A549 (cell line): ENCODE measurements around the gene KRTDAP. TPM values are rescaled to one million over a fixed set of nuclear protein-coding genes. Genes with fewer than 3 reads are reported as not detected.

Experiments
- ATAC-seq, 2 experiments: fragments of 200-7000 bp in 1 of 2; fragments of >200 bp in 1 of 2; cut with Nextera tagmentation in 1 of 2; cut with Tn5 transposase in 1 of 2; 3 replicates each; pipeline versions ENCODE4 v1.8.0 to v1.9.1; 2018 to 2020; ENCODE audit warnings: mild to moderate bottlenecking in 1 of 2, moderate library complexity in 1 of 2
- CTCF ChIA-PET: fragments of 300-600 bp; sonication (Branson Sonifier 250); formaldehyde crosslinking; extraction: SDS; loops from one replicate; lab custom pipeline; 2021; ENCODE audit warnings: antibody characterized with exemption, inconsistent platforms; lab: Yijun Ruan, JAX
- POLR2A ChIA-PET: fragments of 350-600 bp; formaldehyde crosslinking; extraction: SDS; loops from one replicate; lab custom pipeline; 2021; ENCODE audit warnings: antibody characterized with exemption, inconsistent platforms; lab: Yijun Ruan, JAX
- DNase-seq, 2 experiments: peaks; one replicate each; pipeline versions ENCODE4 v3.0.0 to v3.0.0-alpha.2; 2011 to 2016; ENCODE audit warnings: low read depth in 1 of 2, low spot score in 1 of 2
- FAIRE-seq: peaks from 2 replicates; lab custom pipeline; 2011; peaks lifted over from hg19 to GRCh38; lab: Jason Lieb, UNC
- H3K27ac ChIP-seq, 2 experiments: fragments of >200 bp; sonication (Bioruptor Twin); formaldehyde crosslinking; 3 replicates each; pipeline ENCODE4 v1.5.1; 2016 to 2017
- H3K4me1 ChIP-seq: fragments of >200 bp; sonication (Bioruptor Twin); formaldehyde crosslinking; 3 replicates; pipeline ENCODE4 v1.6.1; 2016
- H3K4me2 ChIP-seq: fragments of >200 bp; sonication (Bioruptor Twin); formaldehyde crosslinking; 3 replicates; pipeline ENCODE4 v1.6.1; 2016
- H3K4me3 ChIP-seq: fragments of >200 bp; sonication (Bioruptor Twin); formaldehyde crosslinking; 3 replicates; pipeline ENCODE4 v1.5.1; 2016
- H3K9me3 ChIP-seq: fragments of >200 bp; sonication (Bioruptor Twin); formaldehyde crosslinking; 3 replicates; pipeline ENCODE4 v1.6.1; 2016
- BHLHE40 ChIP-seq: IDR thresholded peaks from 2 replicates; pipeline ENCODE4 v1.6.1; 2012; ENCODE audit warnings: low read depth, low read length, inconsistent platforms
- CHD2 ChIP-seq: fragments of 150-350 bp; IDR thresholded peaks from 2 replicates; pipeline ENCODE4 v1.6.1; 2014; ENCODE audit warnings: low read length; ENCODE audit not compliant: partially characterized antibody
- CHD4 ChIP-seq: fragments of 200-600 bp; sonication (generic); IDR thresholded peaks from 2 replicates; pipeline ENCODE4 v1.6.1; 2016; ENCODE audit warnings: antibody characterized with exemption, mild to moderate bottlenecking, borderline replicate concordance
- EHMT2 ChIP-seq: fragments of 200-600 bp; sonication (generic); IDR thresholded peaks from 2 replicates; pipeline ENCODE4 v1.6.1; 2016; ENCODE audit warnings: antibody characterized with exemption, low read depth, mild to moderate bottlenecking, moderate library complexity
- EP300 ChIP-seq, 2 experiments: fragments of >200 bp; sonication (Bioruptor Twin); formaldehyde crosslinking; IDR thresholded peaks; 2 replicates in 1 of 2; 3 replicates in 1 of 2; pipeline ENCODE4 v1.6.1; 2016 to 2017
- FOSB ChIP-seq: fragments of 250-450 bp; sonication (Bioruptor Pico); IDR thresholded peaks from 2 replicates; pipeline ENCODE4 v1.5.0; 2020; ENCODE audit warnings: mild to moderate bottlenecking, moderate library complexity
- FOSL2 ChIP-seq, 2 experiments: fragments of 450-650 bp in 1 of 2; fragments of >200 bp in 1 of 2; sonication (Bioruptor Twin) in 1 of 2; formaldehyde crosslinking; IDR thresholded peaks; 2 replicates each; pipeline versions ENCODE4 v1.5.0 to v1.6.1; 2016 to 2020; ENCODE audit warnings: mild to moderate bottlenecking in 1 of 2, moderate library complexity in 1 of 2
- HDAC2 ChIP-seq: fragments of 200-600 bp; sonication (generic); IDR thresholded peaks from 2 replicates; pipeline ENCODE4 v1.6.1; 2016
- HOXB13 ChIP-seq: fragments of 250-450 bp; sonication (Bioruptor Pico); IDR thresholded peaks from 2 replicates; pipeline ENCODE4 v1.5.0; 2020; ENCODE audit warnings: low read depth, mild to moderate bottlenecking, moderate library complexity
- JUN ChIP-seq, 2 experiments: fragments of >200 bp; sonication (Bioruptor Twin); formaldehyde crosslinking; IDR thresholded peaks; 2 replicates in 1 of 2; 3 replicates in 1 of 2; pipeline ENCODE4 v1.6.1; 2016 to 2017
- KDM5A ChIP-seq: fragments of 200-600 bp; sonication (generic); IDR thresholded peaks from 2 replicates; pipeline ENCODE4 v1.6.1; 2016; ENCODE audit warnings: antibody characterized with exemption, mild to moderate bottlenecking
- MYC ChIP-seq: IDR thresholded peaks from 2 replicates; pipeline ENCODE4 v1.6.1; 2012; ENCODE audit warnings: mild to moderate bottlenecking, inconsistent platforms, low read length, improper control_type of control experiment, borderline replicate concordance
- POLR2AphosphoS2 ChIP-seq: conservative IDR thresholded peaks from 2 replicates; pipeline ENCODE4 v1.6.1; 2012; ENCODE audit warnings: low read length, improper control_type of control experiment, inconsistent platforms
- RARB ChIP-seq: fragments of 250-450 bp; sonication (Bioruptor Pico); IDR thresholded peaks from 2 replicates; pipeline ENCODE4 v1.8.0; 2021; ENCODE audit warnings: mild to moderate bottlenecking, moderate library complexity
- ZC3H11A ChIP-seq: fragments of 450-650 bp; IDR thresholded peaks from 2 replicates; pipeline ENCODE4 v1.6.1; 2014; ENCODE audit warnings: antibody characterized with exemption, mild to moderate bottlenecking
- ZNF302 ChIP-seq: fragments of 250-450 bp; sonication (Bioruptor Pico); IDR thresholded peaks from 2 replicates; pipeline ENCODE4 v1.9.0; 2021; ENCODE audit warnings: inconsistent platforms, mild to moderate bottlenecking, moderate library complexity
- WGBS: methylation state at CpG from one replicate; pipeline ENCODE4 v1.1.6; 2017; ENCODE audit errors: missing lambda C conversion rate; 5-methylcytosine and 5-hydroxymethylcytosine counted together
- polyA plus RNA-seq, 4 experiments: library from polyadenylated mRNA; depleted of rRNA in 3 of 4; stranded (reverse); fragments of >200 nt; fragmentation: RNase III in 1 of 4; extraction: RNeasy Plus Mini Kit Qiagen cat#74134 plus additional on column Dnase treatment in 1 of 4; gene quantifications; 2 replicates in 3 of 4; 3 replicates in 1 of 4; pipeline ENCODE4 v1.2.3, GENCODE V29; 2011 to 2017
- TF ChIP-seq, protein P1 (sequence below): fragments of >200 bp; sonication (Bioruptor Twin); formaldehyde crosslinking; IDR thresholded peaks from 2 replicates; pipeline ENCODE4 v1.6.1; 2016
- TF ChIP-seq, protein P2 (sequence below): fragments of >200 bp; sonication (Bioruptor Twin); formaldehyde crosslinking; IDR thresholded peaks from 3 replicates; pipeline ENCODE4 v1.5.1; 2016
- TF ChIP-seq, protein P3 (sequence below): fragments of 250-450 bp; sonication (Bioruptor Pico); IDR thresholded peaks from 2 replicates; pipeline ENCODE4 v1.5.0; 2021; ENCODE audit warnings: mild to moderate bottlenecking, moderate library complexity, borderline replicate concordance
- TF ChIP-seq, protein P4 (sequence below): IDR thresholded peaks from 2 replicates; pipeline ENCODE4 v1.6.1; 2012

The KRTDAP gene
- polyA plus RNA-seq, 2 of the 4 experiments (the other 2 are of a cell fraction): not detected

DNA sequence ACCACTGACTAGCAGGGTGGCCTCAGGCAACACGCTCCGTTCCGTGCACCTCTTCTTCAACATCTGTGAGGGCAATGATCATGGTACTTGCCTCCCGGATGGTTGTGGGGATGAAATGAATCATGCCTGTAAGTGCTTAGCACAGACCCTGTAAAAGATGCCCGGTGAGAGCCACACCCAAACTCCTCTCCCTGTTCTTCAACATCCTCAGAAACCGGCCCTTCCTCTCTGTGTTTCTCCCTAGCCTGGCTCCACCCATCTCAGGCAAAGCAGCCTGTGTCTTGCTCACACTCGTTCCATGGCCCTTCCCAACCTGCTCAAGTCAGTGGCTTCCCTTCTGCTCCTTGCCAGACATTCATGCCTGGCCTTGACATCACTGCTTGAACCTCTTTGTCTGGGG, 29.0 kb upstream of the KRTDAP start:
- DNase-seq (peak in 1 of 2 experiments; percentile 42), ATAC-seq (peak in 1 of 2 experiments; percentile 48; a peak in 3 of 6 replicates), FAIRE-seq (peak; percentile 70)
- no peak overlapping the region for H3K4me3 ChIP-seq
- TF ChIP-seq CHD2: no peak
- TF ChIP-seq, protein P1, sequence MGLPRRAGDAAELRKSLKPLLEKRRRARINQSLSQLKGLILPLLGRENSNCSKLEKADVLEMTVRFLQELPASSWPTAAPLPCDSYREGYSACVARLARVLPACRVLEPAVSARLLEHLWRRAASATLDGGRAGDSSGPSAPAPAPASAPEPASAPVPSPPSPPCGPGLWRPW: no peak
- no peak for TF ChIP-seq POLR2AphosphoS2
- TF ChIP-seq, protein P2, sequence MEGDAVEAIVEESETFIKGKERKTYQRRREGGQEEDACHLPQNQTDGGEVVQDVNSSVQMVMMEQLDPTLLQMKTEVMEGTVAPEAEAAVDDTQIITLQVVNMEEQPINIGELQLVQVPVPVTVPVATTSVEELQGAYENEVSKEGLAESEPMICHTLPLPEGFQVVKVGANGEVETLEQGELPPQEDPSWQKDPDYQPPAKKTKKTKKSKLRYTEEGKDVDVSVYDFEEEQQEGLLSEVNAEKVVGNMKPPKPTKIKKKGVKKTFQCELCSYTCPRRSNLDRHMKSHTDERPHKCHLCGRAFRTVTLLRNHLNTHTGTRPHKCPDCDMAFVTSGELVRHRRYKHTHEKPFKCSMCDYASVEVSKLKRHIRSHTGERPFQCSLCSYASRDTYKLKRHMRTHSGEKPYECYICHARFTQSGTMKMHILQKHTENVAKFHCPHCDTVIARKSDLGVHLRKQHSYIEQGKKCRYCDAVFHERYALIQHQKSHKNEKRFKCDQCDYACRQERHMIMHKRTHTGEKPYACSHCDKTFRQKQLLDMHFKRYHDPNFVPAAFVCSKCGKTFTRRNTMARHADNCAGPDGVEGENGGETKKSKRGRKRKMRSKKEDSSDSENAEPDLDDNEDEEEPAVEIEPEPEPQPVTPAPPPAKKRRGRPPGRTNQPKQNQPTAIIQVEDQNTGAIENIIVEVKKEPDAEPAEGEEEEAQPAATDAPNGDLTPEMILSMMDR: no peak
- TF ChIP-seq, protein P3, sequence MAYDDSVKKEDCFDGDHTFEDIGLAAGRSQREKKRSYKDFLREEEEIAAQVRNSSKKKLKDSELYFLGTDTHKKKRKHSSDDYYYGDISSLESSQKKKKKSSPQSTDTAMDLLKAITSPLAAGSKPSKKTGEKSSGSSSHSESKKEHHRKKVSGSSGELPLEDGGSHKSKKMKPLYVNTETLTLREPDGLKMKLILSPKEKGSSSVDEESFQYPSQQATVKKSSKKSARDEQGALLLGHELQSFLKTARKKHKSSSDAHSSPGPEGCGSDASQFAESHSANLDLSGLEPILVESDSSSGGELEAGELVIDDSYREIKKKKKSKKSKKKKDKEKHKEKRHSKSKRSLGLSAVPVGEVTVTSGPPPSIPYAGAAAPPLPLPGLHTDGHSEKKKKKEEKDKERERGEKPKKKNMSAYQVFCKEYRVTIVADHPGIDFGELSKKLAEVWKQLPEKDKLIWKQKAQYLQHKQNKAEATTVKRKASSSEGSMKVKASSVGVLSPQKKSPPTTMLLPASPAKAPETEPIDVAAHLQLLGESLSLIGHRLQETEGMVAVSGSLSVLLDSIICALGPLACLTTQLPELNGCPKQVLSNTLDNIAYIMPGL: no peak
- no peak for TF ChIP-seq EHMT2
- no peak for TF ChIP-seq ZC3H11A
- TF ChIP-seq FOSB (CRISPR knock-in tag): no peak
- TF ChIP-seq HOXB13 (CRISPR knock-in tag): no peak
- TF ChIP-seq, protein P4, sequence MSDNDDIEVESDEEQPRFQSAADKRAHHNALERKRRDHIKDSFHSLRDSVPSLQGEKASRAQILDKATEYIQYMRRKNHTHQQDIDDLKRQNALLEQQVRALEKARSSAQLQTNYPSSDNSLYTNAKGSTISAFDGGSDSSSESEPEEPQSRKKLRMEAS: no peak
- no peak for TF ChIP-seq HDAC2
- no peak for TF ChIP-seq EP300 (IDR thresholded peaks at IDR 0.05)
- no peak for TF ChIP-seq RARB (CRISPR knock-in tag)
- TF ChIP-seq JUN (IDR thresholded peaks at IDR 0.05): no peak
- TF ChIP-seq CHD4: no peak
- no peak for TF ChIP-seq BHLHE40
- no peak for TF ChIP-seq KDM5A
- no peak for TF ChIP-seq MYC
- no peak for TF ChIP-seq ZNF302 (CRISPR knock-in tag)
- ChIA-PET POLR2A (no interaction called here), CTCF (interaction anchor here (1.1 to 7.5 kb wide), 6 partner anchors 10 to 30 kb away, joined by 4 to 80 read pairs (median 14); no protein-coding TSS in a partner anchor)
- peak overlapping the region in 1 of 2 experiments; percentile 3; a peak in 2 of 6 replicates for H3K27ac ChIP-seq
- H3K9me3 ChIP-seq: no peaks in the 10 kb centered on the region
- H3K4me1 ChIP-seq: peaks cover 16% of the 10 kb centered on the region
- no peak overlapping the region for H3K4me2 ChIP-seq
- WGBS: 47% methylated on average over 7 of the region's 7 CpGs

DNA sequence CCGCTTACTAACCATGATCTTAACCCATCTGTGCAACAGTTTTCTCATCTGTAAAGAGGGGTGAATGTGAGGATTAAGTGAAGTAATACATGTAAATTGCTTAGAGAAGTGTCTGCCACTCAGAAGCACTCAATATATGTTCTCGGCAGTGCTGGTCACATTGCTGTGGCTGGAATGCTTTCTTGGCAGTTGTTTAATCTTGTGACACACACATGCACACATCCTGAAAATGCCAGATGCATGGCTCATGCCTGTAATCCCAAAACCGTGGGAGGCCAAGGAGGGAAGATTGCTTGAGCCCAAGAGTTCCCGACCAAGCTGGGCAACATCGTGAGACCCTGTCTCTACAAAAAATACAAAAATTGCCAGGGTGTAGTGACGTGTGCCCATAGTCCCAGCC, 28.0 kb upstream of the KRTDAP start:
- ChIA-PET POLR2A (no interaction called here), CTCF (interaction anchor here (0.9 to 6.2 kb wide), 7 partner anchors 8 to 413 kb away, joined by 3 to 43 read pairs (median 8); no protein-coding TSS in a partner anchor)
- Histone ChIP-seq H3K9me3 (no peaks in the 10 kb centered on the region), H3K27ac (peak overlapping the region; percentile 46 to 47; a peak in 4 of 6 replicates), H3K4me3 (no peak overlapping the region), H3K4me1 (peaks cover 23% of the 10 kb centered on the region), H3K4me2 (peak overlapping the region; percentile 21)
- ATAC-seq (peak; percentile 68 to 69), DNase-seq (peak; percentile 62 to 72), FAIRE-seq (peak; percentile 90)
- TF ChIP-seq, protein P1: no peak
- TF ChIP-seq FOSL2 (IDR thresholded peaks at IDR 0.05) (0 out of 2 replicates have a peak, but pooled peaks have one; percentile 42), FOSL2 (CRISPR knock-in tag; IDR thresholded peaks at IDR 0.05) (peak; percentile 74)
- WGBS: 25% methylated on average over 6 of the region's 6 CpGs
